Gastroesophageal sphincter (tissue), 4 donors: Measurements from ENCODE around the gene CRYBG1. TPM values are rescaled to one million over a fixed set of nuclear protein-coding genes. Genes with fewer than 3 reads are reported as not detected.

Experiments used
- ATAC-seq: fragments of 150-250 bp; one replicate; pipeline ENCODE4 v1.9.1; 2016; ENCODE audit warnings: mild to moderate bottlenecking, moderate library complexity
- H3K27ac ChIP-seq, 4 donors: fragments of 200-600 bp; sonication (generic) in 3 of 4; 1 replicate in 3 of 4; 2 replicates in 1 of 4; pipeline ENCODE4 v1.5.1; 2016 to 2019
- H3K27me3 ChIP-seq: fragments of 200-600 bp; sonication (generic); one replicate; pipeline ENCODE4 v1.5.1; 2019
- H3K36me3 ChIP-seq, 2 donors: fragments of 200-600 bp; sonication (generic); one replicate each; pipeline ENCODE4 v1.5.1; 2019; ENCODE audit warnings: control low read depth in 1 of 2
- H3K4me1 ChIP-seq, 3 donors: fragments of 200-600 bp; sonication (generic); 1 replicate in 2 of 3; 2 replicates in 1 of 3; pipeline ENCODE4 v1.5.1; 2016 to 2019; ENCODE audit warnings: control low read depth in 2 of 3
- H3K4me3 ChIP-seq, 2 donors: fragments of 200-600 bp; sonication (generic); one replicate each; pipeline ENCODE4 v1.5.1; 2019; ENCODE audit warnings: mild to moderate bottlenecking in 1 of 2, moderate library complexity in 1 of 2
- H3K9me3 ChIP-seq, 3 donors: fragments of 200-600 bp; sonication (generic); one replicate each; pipeline ENCODE4 v1.5.1; 2017 to 2019; ENCODE audit warnings: control low read depth in 2 of 3
- CTCF ChIP-seq, 4 experiments: fragments of 200-600 bp in 2 of 4; fragments of 450-650 bp in 2 of 4; sonication (generic) in 1 of 4; IDR thresholded peaks; one replicate each; pipeline ENCODE4 v1.5.1; 2017 to 2019; ENCODE audit warnings: antibody characterized with exemption in 4 of 4, mild to moderate bottlenecking in 2 of 4, moderate library complexity in 2 of 4
- EP300 ChIP-seq: sonication (generic); formaldehyde crosslinking; IDR thresholded peaks from one replicate; pipeline ENCODE4 v1.6.1; 2017; ENCODE audit warnings: antibody characterized with exemption, mild to moderate bottlenecking
- POLR2A ChIP-seq, 2 donors: fragments of 450-650 bp; IDR thresholded peaks; one replicate each; pipeline ENCODE4 v1.6.1; 2017; ENCODE audit warnings: antibody characterized with exemption in 2 of 2, mild to moderate bottlenecking in 2 of 2, moderate library complexity in 1 of 2
- POLR2AphosphoS5 ChIP-seq: sonication (generic); formaldehyde crosslinking; IDR thresholded peaks from one replicate; pipeline ENCODE4 v1.6.1; 2017; ENCODE audit warnings: antibody characterized with exemption
- WGBS, 2 donors: methylation state at CpG; one replicate each; pipeline ENCODE4 v1.1.5; 2018; ENCODE audit warnings: low coverage in 1 of 2; 5-methylcytosine and 5-hydroxymethylcytosine counted together
- total RNA-seq, 4 donors: library from RNA; depleted of rRNA; stranded (reverse); fragments of >200 nt; gene quantifications; one replicate each; pipeline ENCODE4 v1.1.0, GENCODE V29; 2016

Gene CRYBG1
- total RNA-seq, 4 donors from 2014 or later: 3.1 to 10.8 (median 4.1) TPM

DNA sequence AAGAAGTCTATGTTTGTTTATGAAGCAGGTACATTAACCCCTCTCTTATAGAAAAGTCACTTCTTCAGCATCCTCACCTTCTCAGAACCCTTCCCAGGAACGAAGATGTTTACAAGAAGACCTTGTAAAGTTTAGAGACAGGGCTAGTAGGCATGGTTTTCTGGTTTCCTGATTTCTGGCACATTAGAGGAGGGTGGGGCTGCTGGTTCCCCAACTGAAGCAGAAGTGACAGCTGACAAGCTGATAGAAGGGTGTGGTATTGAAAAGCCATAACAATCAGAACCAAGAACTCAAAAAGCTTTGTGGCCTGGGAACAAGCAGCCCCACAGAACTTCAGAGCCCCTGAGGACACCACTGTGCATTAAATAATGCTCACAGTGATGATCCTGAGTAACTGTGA is 177.6 kb downstream of the CRYBG1 start:
- TF ChIP-seq EP300: no peak
- TF ChIP-seq POLR2AphosphoS5: no peak
- Histone ChIP-seq H3K36me3 (no peaks in the 10 kb centered on the region), H3K27ac (no peak overlapping the region), H3K9me3 (no peaks in the 10 kb centered on the region), H3K4me1 (no peaks in the 10 kb centered on the region), H3K4me3 (no peak overlapping the region), H3K27me3 (no peaks in the 10 kb centered on the region)
- no peak for ATAC-seq
- 92% methylated on average over 1 of the region's 1 CpG; no CpG with 5 or more reads in 1 of the 2 donors for WGBS, 2 donors

DNA sequence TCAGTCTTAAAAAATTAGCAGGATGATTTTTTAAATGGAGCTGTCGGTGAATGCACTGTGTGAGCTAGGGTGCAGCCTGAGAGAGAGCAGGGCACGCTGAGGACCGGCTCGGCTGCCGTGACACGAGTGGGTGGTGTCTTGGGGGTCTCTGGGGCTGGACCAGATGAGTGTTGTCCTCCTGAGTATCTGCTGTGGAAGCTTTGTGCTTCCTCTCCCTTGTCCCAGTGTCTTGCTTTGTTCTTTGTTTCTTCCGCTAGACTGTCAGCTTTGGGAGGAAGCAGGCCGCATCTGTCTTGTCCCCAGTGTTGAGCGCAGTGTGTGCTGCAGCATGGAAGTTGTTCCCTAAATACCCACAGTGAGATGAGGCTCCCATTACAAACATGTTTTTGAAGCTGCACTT is 179.4 kb downstream of the CRYBG1 start:
- Histone ChIP-seq H3K27me3 (no peaks in the 10 kb centered on the region), H3K4me3 (no peak overlapping the region), H3K9me3 (no peaks in the 10 kb centered on the region), H3K36me3 (no peaks in the 10 kb centered on the region), H3K27ac (no peak overlapping the region), H3K4me1 (no peaks in the 10 kb centered on the region)
- WGBS, 2 donors: 65 to 78% methylated on average over 7 to 9 of the region's 9 CpGs
- no peak for ATAC-seq
- TF ChIP-seq POLR2A (IDR thresholded peaks at IDR 0.05) (no peak), EP300 (no peak), CTCF (IDR thresholded peaks at IDR 0.05) (no peak), POLR2AphosphoS5 (no peak)

- ATAC-seq: no peak
- H3K27me3 ChIP-seq: no peaks in the 10 kb centered on the region
- TF ChIP-seq CTCF (IDR thresholded peaks at IDR 0.05): no peak
- no peak for TF ChIP-seq POLR2A (IDR thresholded peaks at IDR 0.05)
- no peak for TF ChIP-seq POLR2AphosphoS5
- no peak for TF ChIP-seq EP300
- H3K9me3 ChIP-seq: no peaks in the 10 kb centered on the region
- H3K36me3 ChIP-seq: no peaks in the 10 kb centered on the region
- H3K4me3 ChIP-seq: no peak overlapping the region
- H3K27ac ChIP-seq: no peak overlapping the region
- H3K4me1 ChIP-seq: no peaks in the 10 kb centered on the region
Observed at GRCh38 chr6:106540432-106540831, 179.9 kb downstream of the CRYBG1 start.

DNA sequence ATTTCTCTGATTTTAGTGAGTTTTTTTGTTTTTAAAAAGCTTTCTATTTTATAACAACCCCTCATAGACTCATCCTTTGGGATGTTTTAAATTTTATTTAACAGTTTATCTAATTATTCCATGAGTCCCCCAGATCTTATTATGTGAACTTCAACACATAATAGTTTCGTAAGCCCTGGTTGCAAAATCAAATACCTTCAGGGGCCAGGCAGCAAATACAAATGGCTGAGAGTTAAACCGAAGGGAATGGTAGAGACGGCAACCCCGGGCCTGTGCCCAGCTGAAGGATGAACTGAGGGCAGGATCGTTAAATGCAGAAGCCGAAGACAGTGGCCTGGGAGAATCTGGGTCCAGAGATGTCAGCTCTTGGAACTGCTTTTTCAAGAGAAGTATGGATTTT is 180.4 kb downstream of the CRYBG1 start:
- Histone ChIP-seq H3K9me3 (no peaks in the 10 kb centered on the region), H3K4me3 (no peak overlapping the region), H3K27ac (no peak overlapping the region), H3K4me1 (peaks cover 0 to 2% (median 2%) of the 10 kb centered on the region in 3 donors), H3K36me3 (no peaks in the 10 kb centered on the region), H3K27me3 (no peaks in the 10 kb centered on the region)
- no peak for ATAC-seq
- 91 to 92% methylated on average over 6 of the region's 6 CpGs for WGBS, 2 donors
- no peak for TF ChIP-seq POLR2A (IDR thresholded peaks at IDR 0.05)

GRCh38 chr6:106546261-106546690 is 185.8 kb downstream of the CRYBG1 start:
- Histone ChIP-seq H3K27ac (peak overlapping the region in 3 of 4 donors; percentile 20 to 44 (median 44)), H3K4me1 (peaks cover 0 to 12% (median 8%) of the 10 kb centered on the region in 3 donors), H3K27me3 (no peaks in the 10 kb centered on the region), H3K9me3 (no peaks in the 10 kb centered on the region), H3K4me3 (no peak overlapping the region), H3K36me3 (no peaks in the 10 kb centered on the region)
- ATAC-seq: no peak
- 51 to 53% methylated on average over 2 of the region's 2 CpGs for WGBS, 2 donors
- TF ChIP-seq POLR2AphosphoS5: no peak
- no peak for TF ChIP-seq POLR2A (IDR thresholded peaks at IDR 0.05)
- TF ChIP-seq CTCF (IDR thresholded peaks at IDR 0.05): no peak

- no peak overlapping the region for H3K4me3 ChIP-seq
- peak; percentile 52 for ATAC-seq
- WGBS, 2 donors: 27 to 34% methylated on average over 5 of the region's 5 CpGs
- TF ChIP-seq CTCF (IDR thresholded peaks at IDR 0.05) (no peak), EP300 (no peak), POLR2AphosphoS5 (no peak), POLR2A (IDR thresholded peaks at IDR 0.05) (no peak)
- no peaks in the 10 kb centered on the region for H3K27me3 ChIP-seq
- H3K27ac ChIP-seq: peak overlapping the region in 3 of 4 donors; percentile 20 to 44 (median 44)
- no peaks in the 10 kb centered on the region for H3K9me3 ChIP-seq
- H3K36me3 ChIP-seq: no peaks in the 10 kb centered on the region
- H3K4me1 ChIP-seq: peaks cover 0 to 12% (median 8%) of the 10 kb centered on the region in 3 donors
Observed at GRCh38 chr6:106546691-106547414, 186.3 kb downstream of the CRYBG1 start.
